Smooth muscle cell (in vitro differentiated cells): ENCODE measurements around the gene CCR7. TPM values are rescaled to one million over a fixed set of nuclear protein-coding genes. Genes with fewer than 3 reads are reported as not detected.
A peak's percentile ranks its signal among the peaks of the same experiment; 100 is the strongest.

Experiments
- DNase-seq: peaks from one replicate; lab custom pipeline; 2025; ENCODE audit not compliant: unreplicated experiment; lab: John Stamatoyannopoulos, UW
- H2AFZ ChIP-seq: fragments of 200-600 bp; sonication (generic); 2 replicates; pipeline ENCODE4 v1.6.0; 2016; ENCODE audit warnings: antibody characterized with exemption, low read depth, mild to moderate bottlenecking
- H3F3A ChIP-seq: fragments of 200-600 bp; sonication (generic); 2 replicates; pipeline ENCODE4 v1.6.0; 2017; ENCODE audit warnings: antibody characterized with exemption, low read depth
- H3K27ac ChIP-seq: fragments of 200-600 bp; sonication (generic); 2 replicates; pipeline ENCODE4 v1.5.1; 2016; ENCODE audit warnings: low read depth, mild to moderate bottlenecking
- H3K27me3 ChIP-seq: fragments of 200-600 bp; sonication (generic); 2 replicates; pipeline ENCODE4 v1.6.1; 2016; ENCODE audit warnings: low read depth, mild to moderate bottlenecking
- H3K36me3 ChIP-seq: fragments of 200-600 bp; sonication (generic); 2 replicates; pipeline ENCODE4 v1.5.1; 2016; ENCODE audit warnings: low read depth
- H3K4me1 ChIP-seq: fragments of 200-600 bp; sonication (generic); 2 replicates; pipeline ENCODE4 v1.5.1; 2016; ENCODE audit warnings: low read depth
- H3K4me2 ChIP-seq: fragments of 200-600 bp; sonication (generic); 2 replicates; pipeline ENCODE4 v1.6.0; 2016; ENCODE audit warnings: mild to moderate bottlenecking
- H3K4me3 ChIP-seq: fragments of 200-600 bp; sonication (generic); 2 replicates; pipeline ENCODE4 v1.5.1; 2016; ENCODE audit warnings: mild to moderate bottlenecking
- H3K79me2 ChIP-seq: fragments of 200-600 bp; sonication (generic); 2 replicates; pipeline ENCODE4 v1.6.0; 2016; ENCODE audit warnings: low read depth, mild to moderate bottlenecking
- H3K9ac ChIP-seq: fragments of 200-600 bp; sonication (generic); 2 replicates; pipeline ENCODE4 v1.6.0; 2016; ENCODE audit warnings: low read depth
- H3K9me3 ChIP-seq: fragments of 200-600 bp; sonication (generic); replicated peaks from 2 replicates; pipeline ENCODE4 v1.5.1; 2016; ENCODE audit warnings: low read depth
- H4K20me1 ChIP-seq: fragments of 200-600 bp; sonication (generic); 2 replicates; pipeline ENCODE4 v1.6.0; 2016; ENCODE audit warnings: low read depth
- WGBS: methylation state at CpG from one replicate; pipeline ENCODE4 v1.1.7; 2016; ENCODE audit warnings: low lambda C conversion rate; 5-methylcytosine and 5-hydroxymethylcytosine counted together
- polyA plus RNA-seq: library from polyadenylated mRNA; unstranded; fragments of >200 nt; fragmentation: Nextera tagmentation; extraction: Ambion mirVana; gene quantifications from 2 replicates; pipeline ENCODE4 v1.2.1, GENCODE V29; 2016
- total RNA-seq: library from RNA; depleted of rRNA; stranded (reverse); fragments of >200 nt; gene quantifications from 2 replicates; pipeline ENCODE4 v1.2.3, GENCODE V29; 2014
- TF ChIP-seq, protein P1 (sequence below): fragments of 200-600 bp; sonication (generic); IDR thresholded peaks from 2 replicates; pipeline ENCODE4 v1.5.1; 2017; ENCODE audit warnings: borderline replicate concordance, mild to moderate bottlenecking, antibody characterized with exemption; ENCODE audit not compliant: insufficient read depth, poor library complexity, severe bottlenecking

Gene CCR7
- total and polyA plus RNA-seq, 2 experiments from 2014 or later: not detected

- no peaks in the 10 kb centered on the region for H3K79me2 ChIP-seq
- 94% methylated on average over 8 of the region's 8 CpGs for WGBS
- no peaks in the 10 kb centered on the region for H3K9me3 ChIP-seq
- no peak overlapping the region for H3K9ac ChIP-seq
- TF ChIP-seq, protein P1, sequence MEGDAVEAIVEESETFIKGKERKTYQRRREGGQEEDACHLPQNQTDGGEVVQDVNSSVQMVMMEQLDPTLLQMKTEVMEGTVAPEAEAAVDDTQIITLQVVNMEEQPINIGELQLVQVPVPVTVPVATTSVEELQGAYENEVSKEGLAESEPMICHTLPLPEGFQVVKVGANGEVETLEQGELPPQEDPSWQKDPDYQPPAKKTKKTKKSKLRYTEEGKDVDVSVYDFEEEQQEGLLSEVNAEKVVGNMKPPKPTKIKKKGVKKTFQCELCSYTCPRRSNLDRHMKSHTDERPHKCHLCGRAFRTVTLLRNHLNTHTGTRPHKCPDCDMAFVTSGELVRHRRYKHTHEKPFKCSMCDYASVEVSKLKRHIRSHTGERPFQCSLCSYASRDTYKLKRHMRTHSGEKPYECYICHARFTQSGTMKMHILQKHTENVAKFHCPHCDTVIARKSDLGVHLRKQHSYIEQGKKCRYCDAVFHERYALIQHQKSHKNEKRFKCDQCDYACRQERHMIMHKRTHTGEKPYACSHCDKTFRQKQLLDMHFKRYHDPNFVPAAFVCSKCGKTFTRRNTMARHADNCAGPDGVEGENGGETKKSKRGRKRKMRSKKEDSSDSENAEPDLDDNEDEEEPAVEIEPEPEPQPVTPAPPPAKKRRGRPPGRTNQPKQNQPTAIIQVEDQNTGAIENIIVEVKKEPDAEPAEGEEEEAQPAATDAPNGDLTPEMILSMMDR: no peak
- H2AFZ ChIP-seq: no peak overlapping the region
- no peak overlapping the region for H3K4me2 ChIP-seq
- no peaks in the 10 kb centered on the region for H4K20me1 ChIP-seq
- no peaks in the 10 kb centered on the region for H3K36me3 ChIP-seq
- no peak overlapping the region for H3K4me3 ChIP-seq
- H3K4me1 ChIP-seq: peaks cover 6% of the 10 kb centered on the region
- no peaks in the 10 kb centered on the region for H3K27me3 ChIP-seq
- peak overlapping the region; percentile 39 for H3K27ac ChIP-seq
- DNase-seq: no peak
- peaks cover 4% of the 10 kb centered on the region for H3F3A ChIP-seq
Measured at GRCh38 chr17:40540448-40540847, 24.8 kb downstream of the CCR7 start.

GRCh38 chr17:40539711-40540411 lies 25.4 kb downstream of the CCR7 start:
- H3K4me3 ChIP-seq: no peak overlapping the region
- H3K4me1 ChIP-seq: peaks cover 6% of the 10 kb centered on the region
- H3K27ac ChIP-seq: no peak overlapping the region
- no peak for DNase-seq
- no peak overlapping the region for H2AFZ ChIP-seq
- H3K36me3 ChIP-seq: no peaks in the 10 kb centered on the region
- H3F3A ChIP-seq: peaks cover 4% of the 10 kb centered on the region
- WGBS: 89% methylated on average over 9 of the region's 9 CpGs
- H3K27me3 ChIP-seq: no peaks in the 10 kb centered on the region
- no peaks in the 10 kb centered on the region for H4K20me1 ChIP-seq
- no peak overlapping the region for H3K9ac ChIP-seq
- TF ChIP-seq, protein P1: no peak
- no peaks in the 10 kb centered on the region for H3K79me2 ChIP-seq
- no peak overlapping the region for H3K4me2 ChIP-seq
- H3K9me3 ChIP-seq: no peaks in the 10 kb centered on the region

DNA sequence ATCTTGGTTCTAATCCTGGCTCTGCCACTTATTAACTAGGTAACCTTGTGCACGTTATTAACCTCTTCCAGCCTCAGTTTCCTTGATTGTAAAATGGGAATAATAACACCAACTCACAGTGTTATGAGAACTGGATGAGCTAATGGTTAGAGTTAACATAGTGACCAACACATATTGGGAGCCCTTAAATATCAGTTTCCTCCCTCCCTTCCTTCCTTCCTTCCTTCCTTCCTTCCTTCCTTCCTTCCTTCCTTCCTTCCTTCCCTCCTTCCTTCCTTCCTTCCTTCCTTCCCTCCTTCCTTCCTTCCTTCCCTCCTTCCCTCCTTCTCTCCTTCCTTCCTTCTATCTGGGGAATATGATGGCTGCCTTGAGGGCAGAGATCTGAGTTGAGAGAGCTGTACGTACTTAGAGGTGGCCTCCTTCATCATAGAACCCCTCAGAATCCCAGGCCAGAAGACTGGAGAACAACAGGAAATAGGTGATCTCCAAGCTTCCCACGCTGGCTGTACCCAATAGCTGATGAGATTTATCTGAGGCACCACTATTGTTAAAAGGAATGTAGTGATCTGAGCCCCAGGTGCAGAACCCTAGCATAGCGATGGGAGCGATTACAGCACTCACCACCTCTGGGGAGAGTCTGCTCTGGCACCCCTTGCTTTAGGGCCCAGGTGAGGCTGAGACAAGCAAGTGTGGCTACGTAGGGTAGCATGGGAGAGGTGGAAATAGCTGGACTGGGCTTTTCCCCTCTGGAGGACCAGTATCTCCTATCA lies 26.2 kb downstream of the CCR7 start:
- H3K27ac ChIP-seq: no peak overlapping the region
- no peaks in the 10 kb centered on the region for H4K20me1 ChIP-seq
- no peaks in the 10 kb centered on the region for H3K27me3 ChIP-seq
- no peaks in the 10 kb centered on the region for H3K9me3 ChIP-seq
- 95% methylated on average over 6 of the region's 6 CpGs for WGBS
- H3K4me3 ChIP-seq: no peak overlapping the region
- H3K9ac ChIP-seq: no peak overlapping the region
- DNase-seq: no peak
- H3K79me2 ChIP-seq: no peaks in the 10 kb centered on the region
- no peaks in the 10 kb centered on the region for H3K36me3 ChIP-seq
- peaks cover 4% of the 10 kb centered on the region for H3F3A ChIP-seq
- H3K4me1 ChIP-seq: peaks cover 6% of the 10 kb centered on the region
- no peak overlapping the region for H2AFZ ChIP-seq
- no peak overlapping the region for H3K4me2 ChIP-seq
- TF ChIP-seq, protein P1: no peak
